ENCODE results near the gene ZNF70.

The ZNF70 gene

DNA sequence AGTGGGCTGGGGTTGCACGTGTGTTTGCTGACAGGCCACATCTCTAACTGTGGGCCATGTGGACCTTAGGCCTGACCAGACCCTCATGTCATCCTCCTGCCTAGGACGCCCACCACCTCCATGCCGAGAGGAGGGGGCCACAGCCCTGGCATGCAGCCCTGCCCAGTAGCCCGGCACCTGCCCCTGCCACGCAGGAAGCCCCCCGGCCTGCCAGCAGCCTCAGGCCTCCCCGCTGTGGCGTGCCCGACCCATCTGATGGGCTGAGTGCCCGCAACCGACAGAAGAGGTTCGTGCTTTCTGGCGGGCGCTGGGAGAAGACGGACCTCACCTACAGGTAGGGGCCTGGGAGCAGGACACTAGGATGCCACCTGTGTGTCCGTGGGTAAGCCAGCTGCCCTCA lies 28.2 kb upstream of the ZNF70 start:
- DNase-seq (ENCODE audit: low read depth), result no peak

DNA sequence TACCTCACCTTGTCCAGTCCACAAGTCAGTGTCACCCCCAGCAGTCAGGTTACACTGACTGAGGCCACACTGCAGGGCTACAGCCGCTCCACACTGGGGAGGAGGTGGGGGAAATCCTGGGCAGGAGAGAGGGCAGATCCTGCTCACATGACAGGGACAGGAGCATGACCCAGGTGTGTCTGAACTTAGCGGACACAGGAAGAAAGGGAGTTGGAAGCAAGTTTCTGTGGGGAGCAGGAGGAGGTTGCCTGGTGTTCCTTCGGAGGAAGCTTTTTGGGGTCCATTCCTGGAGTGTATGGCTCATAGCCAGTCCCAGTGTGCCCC lies 27.6 kb upstream of the ZNF70 start:
- DNase-seq (ENCODE audit: low read depth), result no peak

DNA sequence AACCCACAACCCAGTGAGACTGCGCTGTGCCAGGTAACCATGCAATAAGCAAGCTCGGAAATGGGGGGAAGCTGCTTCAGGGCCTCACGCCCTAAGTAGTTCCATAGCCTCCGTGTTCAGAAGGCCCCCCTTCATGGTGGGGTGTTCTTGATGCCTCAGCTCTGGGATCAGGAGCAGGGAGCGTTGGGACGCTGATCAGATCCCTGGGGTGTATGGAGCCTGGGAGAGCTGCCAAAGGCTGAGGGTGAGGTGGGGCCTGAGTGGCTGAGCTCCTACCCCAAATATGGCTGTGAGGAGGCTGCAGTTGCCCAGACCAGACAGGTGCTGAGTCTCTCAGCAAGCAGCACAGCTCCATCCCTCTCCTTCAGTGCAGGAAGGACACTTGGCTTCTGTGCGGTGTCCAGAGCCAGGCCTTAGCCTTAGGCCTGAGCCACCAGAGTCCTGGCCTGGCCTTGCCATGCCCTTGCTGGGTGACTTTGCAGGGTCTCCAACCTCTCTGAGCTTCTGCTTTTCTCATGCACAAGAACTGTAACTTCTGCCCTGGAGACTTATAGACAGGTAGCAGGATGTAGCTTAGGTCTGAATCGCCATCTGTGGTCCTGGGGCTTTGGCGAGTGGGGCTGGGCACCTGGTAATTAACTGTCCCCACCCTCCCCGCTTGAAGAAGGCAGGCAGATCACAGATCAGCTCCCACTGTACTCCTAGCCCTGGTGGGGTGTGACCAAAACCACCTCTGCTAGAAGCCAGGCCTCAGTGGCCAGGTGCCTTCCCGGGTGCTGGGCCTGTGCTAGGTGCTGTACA lies 27.1 kb upstream of the ZNF70 start:
- DNase-seq (ENCODE audit: low read depth), result no peak

DNA sequence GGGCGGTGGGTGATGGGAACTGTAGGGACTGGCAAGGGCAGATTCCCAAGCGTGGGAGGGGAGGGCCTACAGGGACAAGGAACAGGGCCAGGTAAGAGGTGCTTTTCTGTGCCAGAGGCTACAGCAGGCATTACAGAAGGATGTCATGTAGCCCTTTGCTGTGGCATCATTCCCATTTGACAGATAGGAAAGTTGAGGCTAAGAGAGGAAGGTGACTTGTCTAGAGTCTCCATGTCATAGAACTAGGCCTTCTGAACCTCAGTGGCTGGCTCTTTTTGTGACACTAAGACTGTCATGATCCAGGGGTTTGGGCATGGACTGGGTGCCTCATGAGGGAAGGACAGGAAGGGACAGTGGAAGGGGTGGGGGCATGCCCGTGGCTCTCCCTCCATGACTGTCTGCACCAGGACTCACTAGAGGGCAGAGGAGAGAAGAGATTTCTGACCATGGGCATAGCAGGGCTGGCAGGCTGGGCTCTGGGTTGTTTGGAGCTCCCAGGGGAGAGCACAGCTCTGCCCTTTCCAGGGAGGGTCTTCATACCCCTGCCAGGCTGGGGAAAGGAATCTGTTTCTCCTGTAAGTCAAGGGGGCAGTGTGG lies 25.0 kb upstream of the ZNF70 start:
- no peak for DNase-seq (ENCODE audit: low read depth)

DNA sequence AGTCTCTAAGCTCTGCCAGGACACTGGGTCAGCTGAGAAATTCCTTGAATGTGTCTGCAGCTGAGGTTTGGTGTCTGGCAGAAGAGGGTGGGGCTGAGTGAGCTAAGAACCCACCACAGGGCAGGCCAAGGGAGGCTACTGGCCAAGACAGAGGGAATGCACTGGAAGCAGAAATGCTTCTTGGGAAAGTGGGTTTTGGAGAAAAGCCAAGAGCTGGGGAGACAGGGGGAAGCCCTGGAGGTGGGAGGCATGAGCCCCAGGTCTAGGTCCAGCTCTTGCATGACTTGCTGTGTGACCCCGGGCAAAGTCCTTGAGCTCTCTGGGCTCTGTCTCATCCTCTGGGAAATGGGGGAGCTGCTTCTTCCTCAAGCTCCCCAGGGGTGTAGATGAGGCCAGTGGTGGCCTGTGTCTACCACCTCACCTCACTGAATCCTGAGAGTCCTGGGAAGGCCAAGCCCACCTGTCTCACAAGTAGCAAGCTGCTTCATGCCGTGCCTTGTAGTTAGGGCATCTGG lies 24.1 kb upstream of the ZNF70 start:
- no peak for DNase-seq (ENCODE audit: low read depth)

DNA sequence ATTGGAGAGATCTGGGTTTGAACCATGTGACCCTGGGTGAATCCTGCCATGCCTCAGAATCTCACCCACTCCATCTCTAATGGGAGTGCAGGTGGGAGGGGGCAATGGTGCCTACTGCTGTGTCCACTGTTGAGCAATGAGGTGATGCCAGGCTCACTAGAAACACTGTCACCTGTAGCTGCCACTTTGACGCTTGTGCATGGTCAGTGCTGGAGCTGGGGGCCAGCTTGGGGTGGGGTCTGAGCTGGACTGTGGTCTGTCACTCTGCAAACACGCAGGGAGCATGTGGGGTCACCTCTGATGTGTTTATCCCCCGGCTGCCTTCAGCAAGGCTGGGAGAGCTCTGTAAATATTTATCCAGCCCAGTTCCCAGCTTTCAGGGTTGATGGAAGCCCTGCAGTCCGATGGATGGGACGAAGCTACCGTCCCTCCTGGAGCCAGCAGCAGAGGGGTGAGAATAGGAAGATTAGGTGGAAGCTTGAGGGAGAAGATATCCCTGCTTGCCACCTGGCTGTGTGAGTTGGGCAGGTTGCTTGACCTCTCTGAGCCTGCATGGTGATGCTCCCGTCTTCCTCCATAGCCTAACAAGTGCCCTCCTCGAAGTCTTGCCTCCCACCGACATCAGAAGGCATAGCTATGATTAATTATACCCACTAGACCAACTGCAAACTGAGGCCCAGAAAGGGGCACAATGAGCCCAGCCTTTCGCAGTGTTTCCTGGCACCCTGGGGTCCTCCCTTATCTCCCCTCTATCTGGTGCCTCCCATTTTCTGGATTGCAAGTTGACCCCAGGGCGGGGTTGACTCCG lies 23.4 kb upstream of the ZNF70 start:
- DNase-seq (ENCODE audit: low read depth), result no peak

DNA sequence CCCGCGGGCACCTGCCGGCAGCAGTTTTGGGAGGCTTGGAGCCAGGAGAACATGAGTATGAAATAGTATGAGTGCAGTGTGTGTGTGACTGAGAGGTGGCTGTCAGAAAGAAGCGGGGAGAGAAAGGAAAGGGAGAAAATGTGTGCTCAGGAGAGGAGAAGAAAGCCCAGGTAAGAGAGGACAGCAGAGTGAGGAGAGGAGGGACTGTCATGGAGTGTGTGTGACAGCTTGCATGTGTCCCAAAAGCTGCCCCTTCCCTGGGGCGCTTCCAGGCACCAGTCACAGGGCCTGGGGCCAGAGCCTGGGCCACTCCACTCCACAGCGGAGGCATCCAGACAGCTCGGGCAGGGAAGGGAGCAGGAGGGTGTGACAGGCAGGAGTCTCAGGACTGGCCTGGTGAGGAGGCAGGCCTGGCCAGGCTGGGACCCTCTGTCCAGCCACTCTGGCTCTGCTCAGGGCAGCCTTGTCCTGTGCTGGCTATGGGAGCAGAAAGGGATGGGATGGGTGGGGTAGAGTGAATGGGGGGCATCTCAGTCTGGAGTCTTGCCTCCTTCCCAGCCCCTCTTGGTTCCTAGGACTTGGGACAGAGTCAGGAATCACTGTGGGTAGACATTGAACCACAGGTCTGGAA lies 22.7 kb upstream of the ZNF70 start:
- no peak for DNase-seq (ENCODE audit: low read depth)

DNA sequence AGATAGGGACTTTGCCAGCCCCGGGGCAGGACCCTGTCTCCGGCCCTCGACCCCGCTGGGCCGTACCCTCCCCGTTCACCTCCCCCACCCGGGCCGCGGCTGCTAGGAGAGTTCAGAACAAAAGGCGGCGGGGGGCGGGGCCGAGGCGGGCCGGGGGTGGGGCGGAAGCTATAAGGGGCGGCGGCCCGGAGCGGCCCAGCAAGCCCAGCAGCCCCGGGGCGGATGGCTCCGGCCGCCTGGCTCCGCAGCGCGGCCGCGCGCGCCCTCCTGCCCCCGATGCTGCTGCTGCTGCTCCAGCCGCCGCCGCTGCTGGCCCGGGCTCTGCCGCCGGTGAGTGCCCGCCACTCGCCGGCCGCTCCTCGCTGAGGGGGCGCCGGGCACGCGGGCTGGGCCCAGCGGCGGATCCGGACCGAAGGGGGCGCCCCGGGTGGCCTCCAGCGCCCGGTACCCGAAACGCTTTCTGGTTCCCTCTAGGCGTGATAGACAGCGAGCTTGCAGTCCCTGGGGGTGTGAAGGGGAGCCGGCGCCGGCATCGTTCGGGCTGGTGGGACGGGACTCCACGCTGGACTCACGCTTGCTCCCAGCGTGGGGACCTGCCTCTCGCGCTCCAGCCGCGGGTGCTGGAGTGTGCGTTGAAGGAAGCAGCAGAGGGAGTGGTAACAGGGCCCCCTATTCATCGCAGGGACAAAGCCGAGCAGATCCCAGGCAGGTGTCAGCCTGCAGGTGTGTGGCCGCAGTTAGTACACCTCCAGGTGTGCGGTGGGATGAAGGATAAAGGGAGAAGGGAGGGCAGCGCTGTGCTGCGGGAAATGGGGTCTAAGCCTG lies 21.9 kb upstream of the ZNF70 start, which contains the start of gene MMP11:
Gene MMP11, plus strand, starts transcription at position 201 of the 825 bp plus-strand sequence. Its CDS starts 22 bp downstream, at position 223.
- peak; percentile 49 for DNase-seq (ENCODE audit: low read depth)

DNA sequence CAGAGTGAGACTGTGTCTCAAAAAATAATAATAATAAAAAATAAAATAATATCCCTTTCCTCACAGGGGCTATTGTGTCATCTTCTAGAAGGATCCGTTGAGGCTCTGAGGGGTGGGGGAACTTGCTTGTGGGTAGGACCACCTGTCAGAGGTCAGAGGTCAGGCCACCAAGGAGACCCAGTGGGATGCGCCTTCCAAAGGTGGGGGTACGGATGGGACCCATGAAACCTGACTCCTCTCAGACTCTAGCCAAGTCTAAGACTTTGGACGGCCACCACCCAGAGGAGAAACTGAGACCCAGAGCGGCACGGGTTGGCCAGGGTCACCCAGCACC lies 21.4 kb upstream of the ZNF70 start:
- no peak for DNase-seq (ENCODE audit: low read depth)

DNA sequence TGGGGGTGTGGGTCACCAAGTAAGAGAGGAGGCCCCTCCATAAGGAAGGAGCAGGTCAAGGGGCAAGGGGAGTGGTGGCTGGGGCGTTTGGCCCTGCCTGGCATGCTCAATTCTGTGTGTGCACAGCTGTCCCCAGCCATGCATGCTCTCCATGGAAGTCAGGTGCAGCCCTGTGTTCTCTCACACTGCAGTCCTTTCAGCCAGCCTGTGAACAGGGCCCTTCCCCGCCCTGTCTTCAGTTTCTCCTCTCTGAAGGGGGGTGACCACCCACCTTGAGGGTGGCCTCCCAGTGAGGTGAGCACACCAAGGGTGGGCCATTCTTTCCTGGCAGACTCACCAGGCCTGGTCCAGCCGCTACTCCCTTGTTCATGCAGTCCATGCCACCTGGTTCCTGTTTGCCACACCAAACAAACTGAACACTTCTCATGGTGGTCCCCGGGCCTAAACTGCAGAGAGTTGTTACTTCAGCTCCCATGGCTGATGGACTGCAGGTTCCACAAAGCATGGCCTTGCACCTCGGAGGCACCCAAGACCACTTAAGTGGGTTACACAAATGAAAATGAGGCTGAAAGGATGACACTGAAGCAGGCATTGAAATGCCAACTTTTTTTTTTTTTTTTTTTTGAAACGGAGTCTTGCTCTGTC lies 18.5 kb upstream of the ZNF70 start:
- no peak for DNase-seq (ENCODE audit: low read depth)

DNA sequence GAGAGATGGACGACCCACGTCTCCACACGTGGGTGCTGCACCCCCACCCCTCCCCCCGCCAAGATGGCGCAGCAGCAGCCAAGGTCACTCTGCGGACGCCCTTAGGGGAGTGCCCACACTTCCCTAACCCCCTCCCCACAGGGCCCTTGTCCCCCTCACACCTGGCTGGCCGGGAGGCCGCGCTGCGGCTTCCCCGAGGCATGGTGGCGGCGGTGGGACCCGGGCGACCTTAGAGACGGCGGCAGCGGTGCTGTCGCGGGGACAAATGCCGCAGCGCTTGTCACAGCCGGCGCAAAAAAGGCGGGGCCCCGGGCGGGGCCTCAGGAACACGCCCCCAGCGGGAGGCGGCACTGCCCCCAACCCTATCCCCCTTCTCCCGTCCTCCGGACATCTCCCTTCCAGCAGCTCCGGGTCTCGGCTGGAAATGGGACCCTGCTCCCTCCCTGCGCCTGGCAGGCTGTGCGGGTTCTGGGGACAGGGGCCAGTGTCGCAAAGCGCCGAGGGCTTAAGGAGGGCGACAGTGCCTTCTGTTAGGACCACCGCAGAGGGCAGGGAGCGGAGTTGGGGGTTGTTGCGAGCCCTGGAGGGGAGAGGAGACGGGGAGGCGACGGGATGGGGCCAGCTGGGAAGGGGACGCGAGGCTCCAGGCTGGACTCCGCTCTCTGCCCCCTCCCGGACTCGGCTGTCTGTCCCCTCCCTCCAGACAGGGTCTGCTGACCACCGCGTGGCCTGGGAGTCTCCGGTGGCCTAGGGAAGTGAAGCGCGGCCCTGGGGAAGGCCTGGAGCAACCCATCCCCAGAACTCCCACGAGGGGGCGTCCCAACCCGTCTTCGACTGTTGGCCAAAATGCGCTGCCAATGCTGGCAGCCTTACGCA lies 17.0 kb upstream of the ZNF70 start, which contains the start of gene CHCHD10:
Gene CHCHD10, minus strand, starts transcription at position 300 of the 876 bp plus-strand sequence. Its CDS starts 98 bp downstream, at position 202.
- peak; percentile 60 for DNase-seq (ENCODE audit: low read depth)

DNA sequence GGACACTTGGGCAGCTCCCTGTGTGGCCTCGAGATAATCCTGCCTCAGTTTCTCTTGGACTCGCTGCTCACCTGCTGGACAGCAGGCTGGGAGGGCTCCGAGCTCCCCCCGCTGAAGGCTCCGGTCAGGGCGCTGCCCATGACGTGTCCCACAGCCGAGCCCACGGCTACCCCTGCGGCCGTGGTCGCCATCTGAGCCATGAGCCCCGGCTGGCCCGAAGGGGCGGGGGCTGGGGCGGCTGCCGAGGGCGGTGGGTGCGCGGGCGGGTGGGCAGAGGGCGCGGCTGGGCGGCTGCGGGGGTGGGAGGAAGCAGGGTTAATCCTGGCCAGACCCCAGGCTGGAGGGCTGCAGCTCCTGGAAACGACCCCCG lies 16.4 kb upstream of the ZNF70 start:
- no peak for DNase-seq (ENCODE audit: low read depth)

DNA sequence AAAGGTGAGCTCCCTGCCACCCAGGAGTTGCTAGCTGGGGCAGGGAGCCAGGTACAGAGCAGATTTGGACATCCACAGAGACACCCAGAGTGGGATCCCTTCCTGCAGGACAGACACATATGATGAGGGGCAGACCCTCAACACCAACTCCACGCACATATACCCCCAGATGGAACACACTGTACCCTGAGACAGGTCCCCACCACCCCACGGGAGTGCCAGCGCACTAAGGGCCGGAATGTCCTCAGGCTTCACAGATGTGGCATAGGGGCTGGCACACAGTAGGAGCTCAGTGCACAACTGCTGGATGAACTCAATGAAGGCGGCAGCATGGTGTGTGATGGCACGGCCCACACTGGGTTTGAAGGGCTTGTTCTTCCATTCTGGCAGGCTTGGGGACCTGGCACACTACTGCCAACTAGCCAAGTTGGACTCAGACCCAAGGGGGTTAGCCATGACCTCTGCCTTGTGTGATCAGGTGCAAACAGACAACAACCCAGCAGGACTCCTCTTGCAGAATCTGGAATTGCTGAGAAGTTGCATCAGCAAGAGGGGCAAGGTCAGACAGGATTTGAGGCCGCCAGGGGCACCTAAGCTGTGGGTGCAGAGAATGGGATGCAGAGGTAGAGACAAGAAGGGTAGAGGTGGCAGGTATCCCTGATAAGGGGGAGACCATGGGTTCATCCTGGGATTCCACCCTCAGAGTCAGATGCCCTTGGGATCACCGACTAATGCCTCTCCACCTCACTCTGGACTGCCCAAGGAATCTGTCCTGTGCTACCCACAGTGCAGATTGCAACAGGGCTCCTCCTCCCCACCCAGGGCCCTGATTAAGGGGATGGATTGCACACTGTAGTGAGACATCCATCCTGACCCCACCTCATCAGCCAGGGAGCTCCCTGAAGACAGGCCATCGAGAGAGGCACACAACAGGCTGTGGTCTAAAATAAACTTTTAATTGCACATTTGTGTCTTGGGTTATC lies 14.3 kb upstream of the ZNF70 start:
- DNase-seq (ENCODE audit: low read depth), result no peak

DNA sequence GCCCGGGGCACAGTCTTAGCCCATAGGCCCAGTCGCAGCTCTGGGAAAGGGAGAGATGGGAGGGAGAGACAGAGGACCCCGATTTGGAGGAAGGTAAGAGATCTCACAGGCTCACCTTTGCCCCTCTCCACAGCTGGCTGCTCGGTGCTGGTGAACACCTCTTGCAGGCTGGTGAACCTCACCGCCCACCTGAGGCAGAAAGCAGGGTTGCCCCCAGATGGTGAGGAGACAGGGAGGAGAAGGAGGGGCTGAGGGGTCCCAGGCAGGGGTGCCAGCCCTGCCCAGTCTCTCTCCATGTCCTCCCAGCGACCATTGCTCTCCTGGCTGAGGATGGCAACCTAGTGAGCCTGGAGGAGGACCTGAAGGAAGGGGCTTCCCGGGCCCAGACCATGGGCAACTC lies 13.0 kb upstream of the ZNF70 start:
- no peak for DNase-seq (ENCODE audit: low read depth)

DNA sequence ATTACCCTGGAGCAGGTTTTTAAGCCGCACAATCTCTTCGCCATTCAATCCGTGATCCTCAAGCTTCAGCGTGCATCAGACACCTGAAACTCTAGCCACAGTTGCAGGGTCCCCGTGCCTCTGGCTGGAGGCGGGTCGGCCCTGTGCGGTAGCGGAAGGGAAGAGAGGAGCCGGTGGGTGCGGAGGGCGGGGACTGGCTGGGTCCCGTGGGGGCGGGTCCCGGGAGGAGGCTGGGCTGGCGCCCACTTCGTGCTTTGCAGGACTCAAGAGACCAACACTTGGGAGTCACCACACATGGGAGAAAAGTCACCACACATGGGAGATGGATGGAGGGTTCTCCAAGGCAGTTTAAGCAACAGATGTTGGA lies 12.7 kb upstream of the ZNF70 start:
- DNase-seq (ENCODE audit: low read depth), result peak; percentile 40

DNA sequence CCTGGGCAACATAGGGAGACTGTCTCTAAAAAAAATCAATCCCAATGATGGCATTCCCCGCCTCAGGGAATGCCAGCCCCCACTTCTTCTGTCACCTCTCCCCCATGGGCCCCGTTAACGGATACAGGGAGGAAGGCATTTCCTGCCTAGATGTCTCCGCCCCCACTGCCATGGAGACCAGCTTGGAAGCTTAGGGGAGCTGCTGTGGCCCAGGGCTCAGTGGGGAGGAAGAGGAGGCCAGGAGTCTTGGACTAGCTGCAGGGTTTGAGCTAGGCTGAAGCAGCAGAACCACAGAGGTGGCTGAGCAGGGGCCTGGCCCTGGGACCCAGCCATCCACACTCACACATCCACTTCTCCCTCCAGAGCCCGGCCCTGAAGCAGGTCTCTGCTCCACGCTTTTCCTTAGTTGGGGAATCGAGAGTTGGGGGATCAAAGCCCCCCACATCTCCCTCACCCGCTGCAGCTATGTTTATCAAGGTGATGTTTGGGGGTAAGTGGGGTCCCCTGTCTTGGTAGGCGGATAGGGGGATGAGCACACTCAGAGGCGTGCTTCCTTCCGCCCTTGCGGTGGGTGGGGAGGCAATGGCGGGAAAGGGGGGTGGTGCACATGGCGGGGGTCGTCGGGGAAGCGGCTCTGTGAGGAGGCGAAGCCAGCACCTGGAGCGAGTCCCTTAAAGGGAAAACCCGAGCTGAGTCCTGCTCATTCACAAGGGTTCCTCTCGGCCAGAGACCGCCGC lies 12.1 kb upstream of the ZNF70 start, which contains the start of gene C22orf15:
Gene C22orf15, plus strand, starts transcription at position 149 of the 737 bp plus-strand sequence. Its CDS starts 317 bp downstream, at position 466.
- DNase-seq (ENCODE audit: low read depth), result no peak

DNA sequence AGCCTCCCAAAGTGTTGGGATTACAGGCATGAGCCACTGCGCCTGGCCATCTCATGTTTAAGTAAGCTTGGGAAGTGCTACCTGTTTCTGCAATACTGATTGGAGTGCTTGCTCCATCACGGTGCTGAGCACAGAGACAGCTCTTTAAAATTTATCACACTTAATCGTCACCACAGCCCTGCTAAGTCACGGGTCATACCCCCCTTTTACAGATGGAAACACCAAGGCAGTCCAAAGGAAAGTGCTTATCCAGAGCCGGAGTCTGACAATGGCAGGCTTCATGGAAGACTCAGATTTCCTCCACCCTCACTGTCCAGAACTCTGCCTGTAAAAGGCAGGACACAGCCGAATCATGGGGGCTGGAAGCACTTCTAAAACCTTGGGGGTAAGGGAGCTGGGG lies 9.1 kb upstream of the ZNF70 start:
- no peak for DNase-seq (ENCODE audit: low read depth)

DNA sequence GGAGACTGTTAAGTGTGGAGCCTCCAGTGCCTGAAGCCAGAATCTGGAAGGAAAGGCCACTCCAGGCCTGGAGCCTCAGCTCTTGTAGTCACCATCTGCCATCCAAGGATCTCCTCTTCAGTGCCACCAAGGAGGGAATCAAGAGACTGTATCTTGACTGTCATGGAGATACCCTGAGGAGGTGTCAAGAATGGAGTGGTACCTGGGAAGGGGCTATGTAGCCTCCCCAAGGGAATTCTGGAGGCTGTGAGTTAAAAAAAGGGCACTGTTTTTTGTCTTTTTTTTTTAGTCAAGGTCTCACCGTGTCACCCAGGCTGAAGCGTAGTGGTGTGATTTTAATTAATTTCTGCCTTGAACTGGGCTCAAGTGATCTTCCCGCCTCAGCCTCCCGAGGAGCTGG lies 8.7 kb upstream of the ZNF70 start:
- no peak for DNase-seq (ENCODE audit: low read depth)
